Measurements from ENCODE around the gene RPL36. TPM values are rescaled to one million over a fixed set of nuclear protein-coding genes. Genes with fewer than 3 reads are reported as not detected.

Gene RPL36
- 150 and 194 TPM in 2 replicates for total RNA-seq

GRCh38 chr19:5690125-5690954 lies at the start of gene RPL36:
Gene RPL36, plus strand, starts transcription at chr19:5690295. Its CDS starts 213 bp downstream, at chr19:5690508.

GRCh38 chr19:5680437-5681368 lies 9.4 kb upstream of the RPL36 start, which contains the start of the genes HSD11B1L and MICOS13:
Gene HSD11B1L, plus strand, starts transcription at chr19:5681027. Its CDS starts 3,806 bp downstream, at chr19:5684833.
Gene MICOS13, minus strand, starts transcription at chr19:5680516. Its CDS starts 30 bp downstream, at chr19:5680486.

GRCh38 chr19:5719961-5720790 lies 30.1 kb downstream of the RPL36 start, which contains the start of the genes CATSPERD and LONP1:
Gene CATSPERD, plus strand, starts transcription at chr19:5720637. Its CDS starts 101 bp downstream, at chr19:5720738.
Gene LONP1, minus strand, starts transcription at chr19:5720146. Its CDS starts 14 bp downstream, at chr19:5720132.

Other genes starting within 250 kb of the RPL36 start
- gene ZNRF4, start 234.9 kb upstream of the RPL36 start, total RNA-seq, result not detected in 2 replicates
- gene TINCR, start 122.3 kb upstream of the RPL36 start, total RNA-seq, result 0.22 and 0.57 TPM in 2 replicates
- 34.8 and 38.8 TPM in 2 replicates for gene SAFB2, start 67.5 kb upstream of the RPL36 start, total RNA-seq
- gene SAFB, start 67.2 kb upstream of the RPL36 start, total RNA-seq, result 41.8 and 60.4 TPM in 2 replicates
- gene MICOS13, start 9.8 kb upstream of the RPL36 start, total RNA-seq, result 23.6 and 25.3 TPM in 2 replicates
- 9.2 TPM in 2 replicates for gene HSD11B1L, start 9.3 kb upstream of the RPL36 start, total RNA-seq
- gene LONP1, start 29.9 kb downstream of the RPL36 start, total RNA-seq, result 107 and 358 TPM in 2 replicates
- gene CATSPERD, start 30.3 kb downstream of the RPL36 start, total RNA-seq, result not detected in 2 replicates
- gene PRR22, start 94.5 kb downstream of the RPL36 start, total RNA-seq, result 0.66 and 0.86 TPM in 2 replicates
- gene DUS3L, start 100.9 kb downstream of the RPL36 start, total RNA-seq, result 39.6 and 51.0 TPM in 2 replicates
- gene NRTN, start 114.8 kb downstream of the RPL36 start, total RNA-seq, result 0.22 TPM in 1 of 2 replicates, not detected in the other
- not detected in 2 replicates for gene FUT6, start 149.4 kb downstream of the RPL36 start, total RNA-seq
- gene FUT3, start 161.2 kb downstream of the RPL36 start, total RNA-seq, result not detected in 2 replicates
- not detected in 2 replicates for gene FUT5, start 180.2 kb downstream of the RPL36 start, total RNA-seq
- 181 and 232 TPM in 2 replicates for gene NDUFA11, start 213.5 kb downstream of the RPL36 start, total RNA-seq
- gene VMAC, start 214.6 kb downstream of the RPL36 start, total RNA-seq, result 4.9 and 5.7 TPM in 2 replicates
- 2.4 and 4.6 TPM in 2 replicates for gene CAPS, start 224.0 kb downstream of the RPL36 start, total RNA-seq

Measured in placental pericyte (primary cell).